Hindlimb muscle (tissue), 1 donor: Measurements from ENCODE around the gene MAP4K1. TPM values are rescaled to one million over a fixed set of nuclear protein-coding genes. Genes with fewer than 3 reads are reported as not detected.
"Not testable (repeated sequence)": the region's sequence is repeated elsewhere in the genome, so short reads cannot be mapped to it uniquely, and the experiment has no call there.

Source experiments
- DNase-seq: peaks from one replicate; pipeline ENCODE4 v3.0.0-alpha.2; 2013
- polyA plus RNA-seq: library from polyadenylated mRNA; unstranded; fragments of 120-200 nt; gene quantifications from one replicate; pipeline ENCODE4 v1.2.1, GENCODE V29; 2013; ENCODE audit not compliant: insufficient read length

MAP4K1 gene
- polyA plus RNA-seq, 1 donor, result 12.2 TPM

DNA sequence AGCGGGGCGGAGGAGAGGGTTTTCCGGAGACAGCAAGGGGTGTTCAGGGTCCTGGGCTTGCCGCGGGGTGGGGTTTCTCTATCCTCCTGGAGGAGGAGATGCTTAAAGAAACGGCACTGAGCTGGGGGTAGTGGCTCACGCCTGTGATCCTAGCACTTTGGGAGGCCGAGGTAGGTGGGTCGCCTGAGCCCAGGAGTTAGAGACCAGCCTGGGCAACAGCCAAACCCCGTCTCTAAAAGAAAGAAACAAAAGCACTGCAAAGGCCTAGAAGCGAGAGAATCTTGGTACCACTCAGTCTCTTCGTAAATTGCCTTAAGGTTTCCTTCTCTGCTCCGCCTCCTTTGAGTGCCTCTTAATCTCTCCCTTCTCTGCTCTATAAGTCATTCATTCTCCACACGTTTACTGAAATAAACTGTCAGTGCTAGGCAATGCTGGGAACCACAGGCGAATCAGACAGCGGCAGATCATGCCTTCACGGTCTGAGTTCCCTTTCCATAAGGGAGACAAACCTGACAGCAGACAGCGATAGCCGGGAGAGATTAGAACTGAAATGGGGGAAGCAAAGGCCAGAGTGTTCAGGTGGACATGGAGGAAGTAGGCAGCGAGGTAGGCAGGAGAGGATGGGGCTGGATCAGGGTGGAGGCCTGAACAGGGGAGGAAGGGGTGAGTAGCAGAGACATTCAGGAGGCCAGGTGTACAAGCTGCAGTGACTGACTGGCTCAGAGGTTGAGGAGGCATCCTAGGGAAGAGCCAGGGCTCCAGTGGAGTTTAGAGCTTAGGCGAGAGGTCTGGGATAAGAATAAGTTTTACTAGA lies 1.8 kb upstream of the MAP4K1 start:
- no peak for DNase-seq

GRCh38 chr19:38618590-38619360 lies 1.0 kb upstream of the MAP4K1 start, which contains the start of gene EIF3K:
Gene EIF3K (plus strand): TSS chr19:38619188. CDS start chr19:38619269, 81 bp downstream.
- peak; percentile 100 for DNase-seq

DNA sequence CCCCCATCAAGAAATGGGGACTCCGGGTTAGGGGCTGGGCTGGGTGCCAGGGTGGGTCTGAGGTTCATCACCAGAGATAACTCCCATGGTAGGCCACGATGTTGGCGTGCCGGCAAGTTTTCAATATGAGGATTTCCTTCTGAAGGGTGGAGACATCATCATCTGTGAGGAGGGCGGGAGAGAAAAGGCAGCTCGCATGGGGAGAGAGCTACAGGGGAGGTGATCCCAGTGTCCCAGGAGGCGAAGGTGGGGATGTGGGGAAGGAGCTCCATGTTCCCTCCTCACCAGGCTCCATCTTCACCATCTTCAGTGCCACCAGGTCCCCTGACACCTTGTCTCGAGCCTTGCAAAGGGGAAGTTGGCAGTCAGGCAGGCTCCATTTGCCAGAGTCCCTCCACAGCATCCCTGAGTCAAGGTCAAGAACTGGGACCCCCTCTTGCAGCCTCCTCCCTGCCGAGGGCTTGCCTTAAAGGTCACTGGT lies 430 bp downstream of the MAP4K1 start:
- DNase-seq, result no peak

DNA sequence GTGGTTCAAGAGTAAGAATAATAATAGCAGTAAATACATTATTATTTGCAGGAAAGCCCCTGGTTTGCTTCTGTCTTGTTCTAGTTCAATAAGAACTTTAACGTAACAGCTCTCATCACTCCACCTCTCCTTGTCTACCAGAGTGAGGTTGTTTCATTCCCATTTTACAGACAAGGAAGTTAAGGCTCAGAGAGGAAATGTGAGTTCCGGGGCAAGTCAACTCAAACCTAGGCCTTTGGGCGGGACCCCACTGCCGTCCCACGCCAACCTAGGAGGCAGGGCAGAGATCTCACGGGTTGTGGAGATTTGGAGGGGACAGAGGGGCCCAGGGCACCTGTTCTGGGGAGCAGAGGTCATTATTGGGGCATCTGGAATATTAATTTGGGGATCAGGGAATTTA lies 1.5 kb downstream of the MAP4K1 start:
- no peak for DNase-seq

DNA sequence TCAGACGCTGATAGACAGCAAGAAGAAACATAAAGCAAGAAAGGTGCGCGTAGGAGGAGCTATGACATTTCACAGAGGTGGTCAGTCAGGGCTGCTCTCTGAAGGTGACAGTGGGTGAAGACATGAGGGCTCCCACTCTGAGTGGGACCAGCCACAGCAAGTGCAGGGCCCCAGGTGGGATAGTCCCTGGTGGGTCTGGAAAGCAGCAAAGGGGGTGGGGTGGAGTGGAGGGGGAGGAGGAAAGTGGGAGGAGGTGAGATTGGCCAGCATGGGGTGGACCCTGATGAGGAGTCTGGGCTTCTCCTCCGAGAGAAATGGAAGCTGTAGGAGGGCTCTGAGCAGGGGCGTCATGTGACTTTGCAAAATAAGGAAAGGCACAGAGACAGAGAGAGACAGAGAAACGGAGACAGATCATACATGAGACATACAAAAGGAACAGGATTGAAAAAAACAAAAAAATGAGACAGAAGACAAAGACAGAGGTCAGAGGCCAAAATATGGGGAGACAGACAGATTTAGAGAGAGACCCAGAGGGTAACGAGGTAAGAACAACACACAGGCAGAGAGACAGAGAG lies 2.7 kb downstream of the MAP4K1 start:
- no peak for DNase-seq

DNA sequence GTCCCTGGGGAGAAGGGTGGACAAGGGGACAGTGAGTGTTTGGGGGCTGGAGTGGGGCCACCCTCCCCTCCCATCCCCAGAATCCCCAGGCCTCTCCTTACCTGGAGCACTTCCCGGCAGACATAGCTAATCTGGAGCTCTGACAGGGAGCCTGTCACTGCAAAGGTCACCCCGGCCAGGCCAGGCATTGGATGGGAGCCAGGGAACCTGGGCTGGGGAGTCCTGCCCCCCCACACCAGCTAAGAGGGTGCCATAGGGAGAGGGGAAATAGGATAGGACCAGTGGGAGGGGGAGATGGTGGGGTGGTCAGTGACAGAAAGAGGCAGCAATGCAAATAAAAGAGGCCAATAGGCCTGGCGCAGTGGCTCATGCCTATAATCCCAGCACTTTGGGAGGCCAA lies 3.5 kb downstream of the MAP4K1 start:
- no peak for DNase-seq

DNA sequence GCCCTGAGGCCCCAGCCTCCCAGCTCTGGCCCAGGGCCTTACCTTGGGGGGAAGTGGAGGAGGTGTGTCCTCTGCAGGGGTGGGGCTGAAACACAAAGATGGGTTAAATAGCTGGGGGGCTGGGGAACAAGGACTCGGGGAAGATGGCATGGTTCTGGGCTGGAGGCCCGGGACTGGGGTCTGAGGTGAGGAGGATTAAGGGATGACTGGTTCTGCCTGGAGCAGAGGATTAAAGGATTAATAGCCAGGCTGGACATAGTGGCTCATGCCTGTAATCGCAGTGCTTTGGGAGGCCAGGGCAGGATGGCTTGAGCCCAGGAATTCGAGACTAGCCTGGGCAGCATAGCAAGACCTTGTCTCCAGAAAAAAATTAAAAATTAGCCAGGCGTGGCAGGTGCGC lies 11.6 kb downstream of the MAP4K1 start:
- DNase-seq, result no peak

- DNase-seq, result not testable (repeated sequence)
These were observed 14.9 kb downstream of the MAP4K1 start for GRCh38 chr19:38602856-38603255.

DNA sequence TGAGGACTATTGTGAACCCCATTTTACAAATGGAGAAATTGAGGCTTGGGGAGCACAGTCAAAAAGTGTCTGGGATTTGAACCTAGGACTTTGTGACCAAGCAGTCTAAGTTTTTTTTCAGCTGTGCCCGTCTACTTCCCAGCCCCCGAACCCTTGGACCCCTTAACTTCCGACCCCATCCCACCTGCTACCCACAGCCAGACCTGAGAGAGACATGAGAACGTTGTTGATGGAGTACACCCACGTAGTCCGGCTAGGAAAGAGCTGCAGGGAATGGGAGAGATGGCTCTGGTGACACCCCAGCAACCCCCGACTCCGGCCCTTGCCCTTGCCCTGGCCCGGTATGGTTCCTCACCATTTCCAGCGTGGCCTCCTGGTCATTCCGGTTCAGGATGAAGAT lies 18.0 kb downstream of the MAP4K1 start:
- DNase-seq, result no peak

DNA sequence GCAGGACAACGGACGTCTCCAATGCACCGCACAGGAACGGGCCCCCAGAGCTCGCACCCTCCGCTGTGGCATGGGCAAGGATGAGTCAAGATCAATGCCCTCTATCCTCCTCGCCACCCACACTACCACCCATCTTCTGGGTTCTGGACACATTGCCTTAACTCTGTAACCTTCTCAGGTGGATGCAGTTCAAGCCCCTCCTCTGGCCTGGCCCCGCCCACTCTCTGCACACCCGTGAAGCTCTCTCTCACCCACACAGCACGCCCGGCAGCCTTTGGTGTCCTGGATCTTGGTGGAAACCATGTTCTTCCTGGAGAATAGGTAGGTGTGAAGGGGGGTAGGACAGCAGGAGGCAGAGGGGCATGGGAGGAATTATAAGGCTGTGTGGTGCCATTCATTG lies 20.7 kb downstream of the MAP4K1 start:
- DNase-seq, result no peak

DNA sequence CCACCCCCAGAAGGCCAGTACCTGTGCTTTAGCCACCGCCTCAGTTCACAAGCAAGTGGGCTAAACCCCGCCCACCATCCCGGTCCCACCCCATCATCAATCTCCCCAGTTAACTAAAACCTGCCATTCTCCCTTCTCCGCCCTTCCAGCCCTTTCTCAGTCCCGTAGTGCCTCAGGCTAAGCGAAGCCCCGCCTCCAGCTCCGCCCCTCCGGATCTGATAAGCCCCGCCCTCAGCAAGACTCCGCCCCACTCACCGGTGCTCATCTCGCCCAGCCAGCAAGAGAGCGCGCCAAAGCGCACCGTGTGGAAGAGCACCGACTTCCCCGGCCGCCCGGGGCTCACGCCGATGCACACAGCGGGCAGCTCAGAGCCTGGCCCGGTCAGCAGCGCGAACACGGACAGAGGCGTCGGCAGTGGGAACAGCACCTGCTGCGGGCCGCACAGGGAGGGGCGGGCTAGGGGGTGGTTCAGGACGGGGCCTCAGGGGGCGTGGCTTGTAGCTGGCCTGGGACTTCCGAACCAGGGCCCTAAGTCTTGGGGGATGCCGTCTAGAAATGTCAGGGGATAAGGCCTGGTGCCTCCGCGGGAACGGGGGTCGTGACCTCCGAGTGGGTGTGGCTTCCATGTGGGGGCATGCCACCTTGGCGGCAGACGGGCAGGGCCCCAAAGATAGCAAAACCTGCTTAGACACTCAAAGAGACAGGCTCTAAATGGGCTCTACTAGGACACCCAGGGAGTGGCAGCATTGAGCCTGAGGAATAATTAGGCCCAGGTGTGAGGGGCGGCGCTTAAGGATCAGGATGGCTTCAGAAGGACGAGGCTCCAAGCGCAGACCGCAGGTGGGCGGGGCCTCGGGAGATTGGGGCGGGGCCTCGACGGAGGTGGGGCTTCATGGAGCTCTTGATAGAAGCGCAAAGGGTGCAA lies 21.4 kb downstream of the MAP4K1 start:
- no peak for DNase-seq

- DNase-seq, result no peak
These were observed 24.8 kb downstream of the MAP4K1 start for GRCh38 chr19:38592940-38593339.

- DNase-seq, result no peak
These were observed 29.7 kb downstream of the MAP4K1 start for GRCh38 chr19:38588041-38588440.

DNA sequence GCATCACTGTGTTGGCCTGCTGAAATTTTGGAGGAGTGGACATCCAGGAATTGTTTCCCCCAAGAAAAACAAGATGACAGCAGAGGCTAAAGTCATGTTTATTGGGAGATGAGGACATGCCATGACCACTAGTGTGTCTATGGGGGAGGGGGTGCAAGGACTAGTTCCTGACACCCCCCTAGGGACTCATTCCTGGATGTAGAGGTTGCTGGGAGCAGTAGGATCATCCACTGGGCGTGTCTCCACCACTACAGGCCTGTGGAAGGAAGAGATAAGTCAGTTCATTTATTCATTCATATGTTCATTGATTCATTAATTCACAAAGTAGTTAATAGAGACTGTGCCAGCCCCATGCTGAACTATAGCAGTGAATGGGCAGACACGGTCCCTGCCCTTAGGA lies 30.2 kb downstream of the MAP4K1 start:
- no peak for DNase-seq

DNA sequence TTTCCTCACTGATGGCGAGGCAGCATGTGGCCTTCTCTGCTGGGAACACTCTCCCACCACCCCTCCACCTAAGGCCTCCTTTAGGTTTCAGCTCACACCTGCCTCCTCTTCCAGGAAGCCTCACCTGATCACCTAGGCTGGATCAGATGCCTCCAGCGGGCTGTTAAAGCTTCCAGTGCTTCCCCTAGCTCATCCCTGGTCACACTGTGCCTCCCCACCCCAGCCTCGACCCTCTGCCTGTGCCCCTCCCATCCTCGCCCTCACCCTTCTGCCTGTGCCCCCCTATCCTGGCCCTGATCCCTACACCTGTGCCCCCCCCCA lies 33.8 kb downstream of the MAP4K1 start:
- DNase-seq, result no peak

DNA sequence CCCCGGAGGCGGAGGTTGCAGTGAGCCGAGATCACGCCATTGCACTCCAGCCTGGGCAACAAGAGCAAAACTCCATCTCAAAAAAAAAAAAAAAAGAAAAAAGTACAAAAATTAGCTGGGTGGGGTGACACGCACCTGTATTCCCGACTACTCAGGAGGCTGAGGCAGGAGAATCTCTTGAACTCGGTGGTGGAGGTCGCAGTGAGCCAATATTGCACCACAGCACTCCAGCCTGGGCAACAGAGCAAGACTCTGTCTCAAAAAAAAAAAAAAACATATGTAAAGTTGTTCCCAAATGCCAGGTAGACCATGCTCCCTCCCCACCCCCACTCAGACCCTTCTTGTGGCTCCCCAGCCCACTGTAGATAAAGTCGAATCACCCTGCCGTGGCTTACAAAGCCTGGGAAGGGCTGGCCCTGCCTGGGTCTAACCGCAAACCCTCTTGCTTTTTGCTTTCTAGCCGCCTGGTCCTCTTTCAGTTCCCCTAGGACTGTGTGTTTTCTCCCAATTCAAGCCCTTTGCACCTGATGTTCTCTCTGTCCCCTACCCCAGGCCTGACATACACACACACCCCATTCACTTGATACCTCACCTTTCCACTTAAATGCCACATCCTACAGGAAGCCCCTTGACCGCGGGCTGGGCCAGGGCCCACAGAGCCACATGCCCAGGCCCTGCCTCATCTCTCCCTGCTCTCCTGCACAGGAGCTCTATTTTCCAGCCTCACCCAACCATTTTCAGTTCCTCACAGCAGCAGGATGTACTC lies 34.4 kb downstream of the MAP4K1 start:
- DNase-seq, result no peak

DNA sequence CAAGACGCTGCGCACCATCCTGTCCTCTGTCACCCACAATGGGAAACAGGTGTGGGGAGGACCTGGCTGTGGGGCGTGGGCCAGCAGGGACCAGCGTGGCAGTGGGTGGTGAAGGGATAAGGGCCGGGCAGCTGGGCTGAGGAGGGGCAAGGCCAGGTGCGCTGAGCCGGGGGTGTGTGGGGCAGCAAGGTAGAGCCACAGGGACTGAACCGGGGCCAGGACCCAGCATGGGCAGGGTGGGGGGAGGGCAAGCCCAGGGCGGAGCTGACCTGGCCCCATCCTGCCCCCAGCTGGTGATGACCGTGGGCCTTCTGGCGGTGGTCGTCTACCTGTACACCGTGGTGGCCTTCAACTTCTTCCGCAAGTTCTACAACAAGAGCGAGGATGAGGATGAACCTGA lies 37.7 kb downstream of the MAP4K1 start:
- DNase-seq, result no peak

- not testable (repeated sequence) for DNase-seq
These were observed 38.4 kb downstream of the MAP4K1 start for GRCh38 chr19:38579304-38579703.

- DNase-seq, result no peak
These were observed 39.9 kb downstream of the MAP4K1 start for GRCh38 chr19:38577826-38578225.

DNA sequence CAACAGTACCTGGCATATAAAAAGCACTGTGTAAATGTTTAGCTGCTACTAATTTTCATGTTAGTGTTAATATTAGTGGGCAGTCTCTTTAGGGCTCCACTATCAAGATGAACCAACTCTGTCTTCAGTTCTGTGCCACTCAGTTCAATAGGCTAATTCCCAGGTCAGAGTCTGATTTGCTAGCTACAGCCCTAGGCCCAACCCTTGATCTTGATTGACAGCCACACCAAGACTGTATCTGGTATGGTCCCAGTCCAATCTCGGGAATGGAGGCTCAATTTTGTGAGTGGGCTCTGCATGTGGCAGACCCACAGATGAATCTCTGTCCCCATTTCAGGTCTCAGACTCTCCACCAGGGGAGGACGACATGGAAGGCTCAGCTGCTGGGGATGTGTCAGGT lies 46.1 kb downstream of the MAP4K1 start:
- DNase-seq, result no peak

DNA sequence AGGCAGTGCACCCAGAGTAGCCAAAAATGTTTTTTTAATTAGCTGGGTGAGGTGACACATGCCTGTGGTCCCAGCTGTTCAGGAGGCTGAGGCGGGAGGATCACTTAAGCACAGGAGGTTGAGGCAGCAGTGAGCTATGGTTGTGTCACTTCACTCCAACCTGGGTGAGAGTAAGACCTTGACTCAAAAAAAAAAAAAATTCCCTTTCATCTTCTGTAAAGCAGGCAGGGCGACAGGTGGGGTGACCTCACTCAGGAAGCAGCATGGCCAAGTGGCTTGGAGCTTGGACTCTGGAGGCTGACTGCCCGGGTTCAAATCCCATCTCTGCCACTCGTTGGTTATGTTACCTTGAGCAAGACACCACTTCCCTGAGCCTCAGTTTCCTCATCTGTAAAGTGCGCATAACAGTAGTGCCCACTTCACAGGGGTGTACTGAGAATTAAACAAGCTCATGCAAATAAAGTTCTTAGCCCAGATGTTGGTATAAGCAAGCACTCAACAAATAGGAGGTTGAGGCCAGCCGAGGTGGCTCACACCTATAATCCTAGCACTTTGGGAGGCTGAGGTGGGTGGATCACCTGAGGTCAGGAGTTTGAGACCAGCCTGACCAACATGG lies 48.3 kb downstream of the MAP4K1 start:
- no peak for DNase-seq
